C4-2B (cell line): ENCODE data around the gene LYPLAL1.

ENCODE experiments used
- H3K27ac ChIP-seq: fragments of 450-650 bp; 2 replicates; pipeline ENCODE4 v1.5.1; 2017
- ZFX ChIP-seq: fragments of 450-650 bp; IDR thresholded peaks from 2 replicates; pipeline ENCODE4 v1.6.1; 2017
- TF ChIP-seq, protein P1 (sequence below): fragments of 450-650 bp; conservative IDR thresholded peaks from 2 replicates; pipeline ENCODE4 v1.5.1; 2017; ENCODE audit warnings: mild to moderate bottlenecking

Gene LYPLAL1

DNA sequence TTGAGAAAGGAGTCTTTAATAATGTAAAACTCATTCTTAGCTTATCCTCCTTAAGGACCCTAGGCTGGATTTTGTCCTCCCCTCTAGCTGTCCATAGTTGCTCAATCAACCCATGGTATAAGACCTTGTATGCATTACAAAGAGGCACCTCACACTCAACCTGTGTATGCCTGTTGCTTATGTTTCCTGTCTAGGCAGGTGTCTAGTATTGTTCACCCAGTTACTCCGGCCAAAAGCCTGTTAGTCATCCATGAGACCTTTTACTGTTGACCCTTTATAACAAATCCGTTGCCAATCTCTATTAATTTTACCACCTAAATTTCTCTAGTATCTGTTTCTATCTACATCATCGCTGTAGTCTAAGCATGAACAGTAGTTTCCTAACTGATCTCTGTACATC is 3.7 kb downstream of the LYPLAL1 start:
- TF ChIP-seq, protein P1, sequence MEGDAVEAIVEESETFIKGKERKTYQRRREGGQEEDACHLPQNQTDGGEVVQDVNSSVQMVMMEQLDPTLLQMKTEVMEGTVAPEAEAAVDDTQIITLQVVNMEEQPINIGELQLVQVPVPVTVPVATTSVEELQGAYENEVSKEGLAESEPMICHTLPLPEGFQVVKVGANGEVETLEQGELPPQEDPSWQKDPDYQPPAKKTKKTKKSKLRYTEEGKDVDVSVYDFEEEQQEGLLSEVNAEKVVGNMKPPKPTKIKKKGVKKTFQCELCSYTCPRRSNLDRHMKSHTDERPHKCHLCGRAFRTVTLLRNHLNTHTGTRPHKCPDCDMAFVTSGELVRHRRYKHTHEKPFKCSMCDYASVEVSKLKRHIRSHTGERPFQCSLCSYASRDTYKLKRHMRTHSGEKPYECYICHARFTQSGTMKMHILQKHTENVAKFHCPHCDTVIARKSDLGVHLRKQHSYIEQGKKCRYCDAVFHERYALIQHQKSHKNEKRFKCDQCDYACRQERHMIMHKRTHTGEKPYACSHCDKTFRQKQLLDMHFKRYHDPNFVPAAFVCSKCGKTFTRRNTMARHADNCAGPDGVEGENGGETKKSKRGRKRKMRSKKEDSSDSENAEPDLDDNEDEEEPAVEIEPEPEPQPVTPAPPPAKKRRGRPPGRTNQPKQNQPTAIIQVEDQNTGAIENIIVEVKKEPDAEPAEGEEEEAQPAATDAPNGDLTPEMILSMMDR = no peak
- TF ChIP-seq ZFX = no peak
- no peak overlapping the region; the same call in 1 of the 2 replicates for H3K27ac ChIP-seq

DNA sequence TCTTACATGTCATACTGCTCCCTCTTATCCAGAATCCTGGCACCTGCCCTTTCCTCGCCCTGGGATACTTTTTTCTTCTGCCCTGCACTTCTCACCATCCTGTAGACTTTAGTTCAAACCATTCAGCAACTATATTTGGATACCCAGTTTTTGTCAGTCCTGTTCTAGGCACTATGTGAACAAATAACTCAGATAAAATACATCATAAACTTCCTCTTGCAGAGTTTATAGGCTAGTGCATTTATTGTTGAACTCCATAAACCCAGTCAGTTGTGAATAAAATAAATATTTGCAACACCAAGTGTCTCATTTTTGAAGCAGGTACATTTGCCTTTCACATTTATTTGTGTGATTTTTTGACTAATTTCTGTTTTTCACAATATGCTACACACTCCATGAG is 4.3 kb downstream of the LYPLAL1 start:
- TF ChIP-seq, protein P1 = no peak
- TF ChIP-seq ZFX = no peak
- no peak overlapping the region for H3K27ac ChIP-seq

DNA sequence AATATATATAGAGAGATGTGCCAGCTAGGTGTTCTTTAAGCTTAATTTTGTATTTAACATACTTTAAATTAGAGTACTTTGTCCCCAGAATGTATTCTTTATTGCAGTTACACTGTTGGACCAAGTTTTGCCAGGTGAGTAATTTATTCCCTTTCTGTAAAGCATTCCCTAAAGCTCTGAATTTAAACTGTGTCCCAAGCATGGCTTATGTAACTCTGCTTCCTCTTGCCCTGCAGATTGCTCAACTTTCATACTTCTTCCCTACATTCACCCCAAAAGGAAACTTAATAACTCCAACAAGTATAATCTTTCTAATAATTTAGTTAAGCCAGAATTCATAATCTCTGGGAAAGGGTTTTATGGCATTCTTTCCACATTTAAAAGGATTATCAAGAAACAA is 5.6 kb downstream of the LYPLAL1 start:
- TF ChIP-seq, protein P1 = no peak
- TF ChIP-seq ZFX = no peak
- no peak overlapping the region for H3K27ac ChIP-seq

DNA sequence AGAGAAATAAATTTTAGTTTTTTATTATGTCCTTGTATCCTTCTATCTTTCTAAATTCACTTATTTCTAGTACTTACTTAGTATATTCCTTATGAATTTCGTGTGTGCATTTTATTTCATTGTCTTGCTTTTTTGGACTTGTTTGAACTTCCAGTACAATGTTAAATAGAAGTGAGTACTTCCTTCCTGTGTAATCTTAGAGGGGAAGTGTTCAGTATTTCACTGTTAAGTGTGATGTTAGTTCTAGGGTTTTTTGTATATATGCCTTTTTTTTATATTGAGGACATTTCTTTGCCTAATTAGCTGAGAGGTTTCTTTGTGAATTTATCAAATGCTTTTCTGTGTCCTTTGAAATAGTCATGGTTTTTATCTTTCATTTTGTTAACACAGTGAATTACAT is 10.7 kb downstream of the LYPLAL1 start:
- TF ChIP-seq ZFX = no peak
- TF ChIP-seq, protein P1 = no peak
- no peak overlapping the region for H3K27ac ChIP-seq

DNA sequence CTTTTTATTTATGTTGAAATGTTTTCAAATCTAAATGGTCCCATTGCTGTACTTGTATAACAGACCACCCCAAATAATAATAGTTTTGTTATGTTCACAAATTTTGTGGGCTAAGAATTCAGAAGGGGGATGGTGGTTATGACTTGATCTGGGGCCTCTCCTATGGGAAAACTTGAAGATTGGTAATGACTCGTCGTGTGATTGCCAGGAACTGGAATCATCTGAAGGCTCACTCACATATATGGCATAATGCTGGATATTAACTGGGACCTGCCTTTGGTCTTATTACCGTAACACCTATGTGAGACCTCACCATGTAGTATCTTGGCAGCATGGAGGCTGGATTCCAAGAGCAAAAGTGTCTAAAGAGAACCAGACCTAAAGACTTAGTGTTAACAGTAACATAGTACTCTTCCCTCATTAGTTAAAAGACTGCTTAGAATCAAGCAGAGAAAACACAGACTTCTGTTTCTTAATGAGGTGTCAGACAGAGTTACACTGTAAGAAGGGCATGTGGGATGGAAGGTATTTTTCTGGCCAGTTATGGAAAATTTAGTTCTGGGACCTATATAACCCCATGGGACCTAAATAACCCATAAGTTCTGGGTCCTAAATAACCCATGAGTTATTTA is 11.9 kb downstream of the LYPLAL1 start:
- TF ChIP-seq, protein P1 = no peak
- TF ChIP-seq ZFX = no peak
- no peak overlapping the region for H3K27ac ChIP-seq

DNA sequence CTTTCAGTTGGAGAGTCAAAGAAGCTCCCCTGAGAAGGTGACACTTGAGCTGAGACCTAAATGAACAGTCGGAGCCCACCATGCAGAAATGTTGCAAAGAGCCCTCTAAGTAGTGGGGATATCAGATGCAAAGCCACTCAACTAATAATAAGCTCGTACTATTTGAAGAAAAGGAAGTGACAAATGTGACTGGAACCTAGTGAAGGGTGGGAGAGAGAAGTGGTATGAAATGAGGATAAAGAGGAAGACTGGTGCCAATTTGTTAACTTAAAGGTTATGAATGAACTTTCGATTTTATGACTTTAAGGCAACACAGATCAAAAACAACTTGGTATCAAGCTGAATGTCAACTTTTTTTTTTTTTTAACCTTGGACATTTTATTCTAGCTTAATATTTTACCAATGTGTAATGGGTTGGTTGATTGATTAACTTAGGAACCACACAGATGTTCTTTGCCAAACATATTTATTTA is 14.7 kb downstream of the LYPLAL1 start:
- no peak overlapping the region for H3K27ac ChIP-seq
- TF ChIP-seq, protein P1 = no peak
- TF ChIP-seq ZFX = no peak

DNA sequence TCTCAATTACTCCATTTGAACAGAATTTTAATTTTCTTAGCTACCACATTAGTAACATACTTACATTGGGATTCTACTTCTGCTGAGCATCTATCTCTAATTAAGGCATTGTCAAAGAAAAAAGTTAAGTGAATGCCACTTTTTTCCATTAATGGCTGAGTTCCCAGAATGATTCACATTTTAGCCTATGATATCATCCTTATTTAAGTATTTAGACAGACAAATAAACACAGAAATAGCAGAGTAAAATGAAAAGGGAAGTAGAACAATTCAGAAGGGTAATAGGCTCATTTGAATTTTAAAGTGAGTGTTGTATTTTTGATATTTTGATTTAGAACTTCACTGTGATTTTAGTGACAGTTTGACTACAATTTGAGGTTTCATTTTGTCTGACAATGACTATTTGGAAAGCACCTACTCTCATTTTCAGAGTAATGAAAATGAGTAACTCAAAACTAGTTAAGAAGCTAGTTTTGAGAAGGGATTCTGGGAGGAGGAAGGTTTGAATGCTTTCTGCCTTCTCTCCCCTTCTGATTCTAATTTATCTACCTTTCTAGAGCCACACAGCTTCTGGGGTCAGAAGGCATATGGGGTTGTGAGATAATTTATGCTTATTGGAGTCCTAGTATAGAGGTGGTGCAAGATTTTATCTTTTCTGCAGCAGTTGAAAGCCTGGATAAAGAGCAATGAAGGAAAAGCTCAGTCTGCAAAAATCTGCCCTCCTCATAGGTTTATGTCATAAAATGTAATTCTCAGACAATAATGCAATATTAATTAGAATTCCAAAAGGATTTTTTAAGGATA is 15.5 kb downstream of the LYPLAL1 start:
- H3K27ac ChIP-seq = no peak overlapping the region
- TF ChIP-seq, protein P1 = no peak
- TF ChIP-seq ZFX = no peak
